ENCODE results near the gene PCDHB10.
"Not testable (repeated sequence)": the region's sequence is repeated elsewhere in the genome, so short reads cannot be mapped to it uniquely, and the experiment has no call there.

DNA sequence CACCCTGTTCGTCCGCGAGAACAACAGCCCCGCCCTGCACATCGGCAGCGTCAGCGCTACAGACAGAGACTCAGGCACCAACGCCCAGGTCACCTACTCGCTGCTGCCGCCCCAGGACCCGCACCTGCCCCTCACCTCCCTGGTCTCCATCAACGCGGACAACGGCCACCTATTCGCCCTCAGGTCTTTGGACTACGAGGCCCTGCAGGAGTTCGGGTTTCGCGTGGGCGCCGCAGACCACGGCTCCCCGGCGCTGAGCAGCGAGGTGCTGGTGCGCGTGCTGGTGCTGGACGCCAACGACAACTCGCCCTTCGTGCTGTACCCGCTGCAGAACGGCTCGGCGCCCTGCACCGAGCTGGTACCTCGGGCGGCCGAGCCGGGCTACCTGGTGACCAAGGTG, 43.8 kb downstream of the PCDHB10 start:
- TF ChIP-seq, protein P1, sequence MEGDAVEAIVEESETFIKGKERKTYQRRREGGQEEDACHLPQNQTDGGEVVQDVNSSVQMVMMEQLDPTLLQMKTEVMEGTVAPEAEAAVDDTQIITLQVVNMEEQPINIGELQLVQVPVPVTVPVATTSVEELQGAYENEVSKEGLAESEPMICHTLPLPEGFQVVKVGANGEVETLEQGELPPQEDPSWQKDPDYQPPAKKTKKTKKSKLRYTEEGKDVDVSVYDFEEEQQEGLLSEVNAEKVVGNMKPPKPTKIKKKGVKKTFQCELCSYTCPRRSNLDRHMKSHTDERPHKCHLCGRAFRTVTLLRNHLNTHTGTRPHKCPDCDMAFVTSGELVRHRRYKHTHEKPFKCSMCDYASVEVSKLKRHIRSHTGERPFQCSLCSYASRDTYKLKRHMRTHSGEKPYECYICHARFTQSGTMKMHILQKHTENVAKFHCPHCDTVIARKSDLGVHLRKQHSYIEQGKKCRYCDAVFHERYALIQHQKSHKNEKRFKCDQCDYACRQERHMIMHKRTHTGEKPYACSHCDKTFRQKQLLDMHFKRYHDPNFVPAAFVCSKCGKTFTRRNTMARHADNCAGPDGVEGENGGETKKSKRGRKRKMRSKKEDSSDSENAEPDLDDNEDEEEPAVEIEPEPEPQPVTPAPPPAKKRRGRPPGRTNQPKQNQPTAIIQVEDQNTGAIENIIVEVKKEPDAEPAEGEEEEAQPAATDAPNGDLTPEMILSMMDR (IDR thresholded peaks at IDR 0.05; ENCODE audit: low read depth, low read length), result not testable (repeated sequence)
- TF ChIP-seq EZH2phosphoT487 (IDR thresholded peaks at IDR 0.05; ENCODE audit: low read depth), result not testable (repeated sequence)

Measured in OCI-LY3 (cell line).